Measurements from ENCODE around the gene PKNOX2. TPM values are rescaled to one million over a fixed set of nuclear protein-coding genes. Genes with fewer than 3 reads are reported as not detected.

PKNOX2 gene
- total RNA-seq, 1 donor from 2014 or later = 41.8 TPM

DNA sequence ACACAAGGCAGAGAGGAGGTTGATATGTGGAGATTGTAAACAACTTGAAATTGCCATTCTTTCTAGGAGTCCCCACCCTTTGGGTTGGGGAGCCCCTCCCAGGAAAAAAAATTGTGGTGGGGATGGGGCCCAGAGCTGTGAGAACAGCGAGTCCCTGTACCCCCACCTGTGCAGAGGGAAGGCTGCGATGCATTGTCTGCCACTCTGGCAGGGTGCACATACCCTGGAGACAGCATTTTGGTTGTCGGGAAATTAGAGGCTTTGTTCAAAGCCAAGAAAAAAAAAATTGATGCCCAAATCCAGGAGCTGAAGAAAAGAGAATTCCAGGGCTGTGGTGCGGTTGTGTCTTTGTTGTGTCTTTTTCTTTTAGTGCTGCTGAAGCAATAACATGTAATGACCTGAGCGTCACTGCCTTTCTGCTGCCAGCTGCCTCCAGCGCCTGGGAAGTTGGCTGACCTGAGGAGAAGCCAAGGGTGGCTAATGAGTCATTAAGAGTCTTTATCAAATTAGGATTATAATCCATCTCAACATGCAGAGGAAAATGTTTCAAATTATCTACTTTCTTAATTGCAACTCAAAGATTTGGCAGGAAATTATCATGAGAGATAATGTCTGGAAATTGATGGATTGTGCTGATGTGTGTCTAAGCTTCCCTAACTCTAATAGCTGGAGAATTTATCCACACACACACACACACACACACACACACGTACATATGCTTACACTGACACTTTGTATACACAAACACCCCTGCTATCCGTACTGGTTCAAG lies 8.0 kb upstream of the PKNOX2 start:
- H3K9me3 Mint-ChIP-seq (ENCODE audit: unreplicated experiment) = no peaks in the 10 kb centered on the region
- no peak overlapping the region for H3K4me3 Mint-ChIP-seq (ENCODE audit: unreplicated experiment)
- H3K4me1 Mint-ChIP-seq (ENCODE audit: unreplicated experiment) = peaks cover 4% of the 10 kb centered on the region
- DNase-seq (ENCODE audit: low spot score) = no peak
- TF ChIP-seq, protein P1, sequence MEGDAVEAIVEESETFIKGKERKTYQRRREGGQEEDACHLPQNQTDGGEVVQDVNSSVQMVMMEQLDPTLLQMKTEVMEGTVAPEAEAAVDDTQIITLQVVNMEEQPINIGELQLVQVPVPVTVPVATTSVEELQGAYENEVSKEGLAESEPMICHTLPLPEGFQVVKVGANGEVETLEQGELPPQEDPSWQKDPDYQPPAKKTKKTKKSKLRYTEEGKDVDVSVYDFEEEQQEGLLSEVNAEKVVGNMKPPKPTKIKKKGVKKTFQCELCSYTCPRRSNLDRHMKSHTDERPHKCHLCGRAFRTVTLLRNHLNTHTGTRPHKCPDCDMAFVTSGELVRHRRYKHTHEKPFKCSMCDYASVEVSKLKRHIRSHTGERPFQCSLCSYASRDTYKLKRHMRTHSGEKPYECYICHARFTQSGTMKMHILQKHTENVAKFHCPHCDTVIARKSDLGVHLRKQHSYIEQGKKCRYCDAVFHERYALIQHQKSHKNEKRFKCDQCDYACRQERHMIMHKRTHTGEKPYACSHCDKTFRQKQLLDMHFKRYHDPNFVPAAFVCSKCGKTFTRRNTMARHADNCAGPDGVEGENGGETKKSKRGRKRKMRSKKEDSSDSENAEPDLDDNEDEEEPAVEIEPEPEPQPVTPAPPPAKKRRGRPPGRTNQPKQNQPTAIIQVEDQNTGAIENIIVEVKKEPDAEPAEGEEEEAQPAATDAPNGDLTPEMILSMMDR (IDR thresholded peaks at IDR 0.05; ENCODE audit: unreplicated experiment) = no peak
- H3K27me3 Mint-ChIP-seq (ENCODE audit: unreplicated experiment) = peaks cover 15% of the 10 kb centered on the region
- H3K36me3 Mint-ChIP-seq (ENCODE audit: low read depth, unreplicated experiment) = no peaks in the 10 kb centered on the region
- H3K27ac Mint-ChIP-seq (ENCODE audit: unreplicated experiment) = no peak overlapping the region

DNA sequence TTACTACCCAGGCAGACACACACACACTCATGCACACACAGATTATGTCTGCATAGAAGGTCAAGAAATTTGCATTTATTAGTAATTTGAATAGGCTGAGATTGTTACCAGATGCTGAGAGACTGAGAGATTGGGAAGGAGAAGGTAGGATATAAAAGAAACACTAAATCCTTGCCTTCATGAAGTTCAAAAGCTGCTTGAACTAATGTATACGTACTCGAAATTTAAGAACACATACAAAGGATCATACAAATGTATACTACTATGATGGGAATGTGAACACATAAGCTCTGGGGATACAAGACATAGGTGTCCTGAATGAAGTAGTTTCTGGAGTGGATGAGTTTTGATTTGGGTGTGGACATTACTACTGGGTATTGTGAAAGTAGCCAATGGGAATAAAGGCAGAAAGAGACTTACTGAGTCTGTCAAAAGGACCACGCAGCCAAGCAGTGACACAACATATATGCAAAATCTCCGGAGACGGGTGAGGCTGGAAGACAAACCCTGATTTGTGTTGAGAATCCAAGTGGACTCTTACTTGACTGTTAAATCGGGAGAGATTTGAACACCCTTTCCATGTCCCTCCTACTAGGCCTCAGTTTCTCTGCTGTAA lies 7.3 kb upstream of the PKNOX2 start:
- no peak for DNase-seq (ENCODE audit: low spot score)
- Mint-ChIP-seq H3K4me3 (ENCODE audit: unreplicated experiment) (no peak overlapping the region), H3K36me3 (ENCODE audit: low read depth, unreplicated experiment) (no peaks in the 10 kb centered on the region), H3K27me3 (ENCODE audit: unreplicated experiment) (peaks cover 14% of the 10 kb centered on the region), H3K4me1 (ENCODE audit: unreplicated experiment) (peaks cover 4% of the 10 kb centered on the region), H3K27ac (ENCODE audit: unreplicated experiment) (no peak overlapping the region), H3K9me3 (ENCODE audit: unreplicated experiment) (no peaks in the 10 kb centered on the region)
- TF ChIP-seq, protein P1 (IDR thresholded peaks at IDR 0.05; ENCODE audit: unreplicated experiment) = no peak

DNA sequence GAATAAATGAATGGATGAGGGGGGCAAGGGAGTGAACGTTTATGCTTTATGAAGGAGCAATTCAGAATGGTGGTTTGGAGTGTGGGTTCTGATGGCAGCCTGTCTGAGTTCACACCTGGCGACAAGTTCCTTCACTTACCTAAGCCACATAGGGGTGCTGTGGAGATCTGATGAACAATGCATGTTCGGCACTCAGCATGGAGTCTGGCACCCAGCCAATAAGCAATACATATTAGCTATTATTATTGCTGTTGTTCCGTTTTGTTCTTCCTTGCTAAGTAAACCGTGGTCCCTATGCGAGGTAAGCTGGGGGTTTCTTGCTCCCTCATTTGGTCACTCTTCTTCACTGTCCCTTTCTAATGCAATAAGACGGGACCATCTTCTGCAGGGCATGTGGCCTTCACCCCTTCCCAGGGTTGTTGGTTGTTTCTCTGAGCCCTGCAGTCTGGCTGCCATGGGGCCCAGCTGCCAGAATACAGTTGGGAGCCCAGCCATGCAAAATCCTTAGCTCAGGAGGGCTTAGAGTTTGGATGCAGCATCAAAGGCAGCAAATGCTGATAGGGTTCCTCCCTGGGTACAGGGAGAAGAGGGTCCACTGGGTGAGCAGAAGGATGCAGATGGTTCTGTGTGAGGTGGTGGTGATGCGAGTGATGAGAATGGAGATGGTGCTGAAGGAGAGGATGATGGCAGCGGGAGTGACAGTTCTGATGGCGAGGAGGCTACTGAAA lies 6.4 kb upstream of the PKNOX2 start:
- H3K4me1 Mint-ChIP-seq (ENCODE audit: unreplicated experiment) = peaks cover 8% of the 10 kb centered on the region

DNA sequence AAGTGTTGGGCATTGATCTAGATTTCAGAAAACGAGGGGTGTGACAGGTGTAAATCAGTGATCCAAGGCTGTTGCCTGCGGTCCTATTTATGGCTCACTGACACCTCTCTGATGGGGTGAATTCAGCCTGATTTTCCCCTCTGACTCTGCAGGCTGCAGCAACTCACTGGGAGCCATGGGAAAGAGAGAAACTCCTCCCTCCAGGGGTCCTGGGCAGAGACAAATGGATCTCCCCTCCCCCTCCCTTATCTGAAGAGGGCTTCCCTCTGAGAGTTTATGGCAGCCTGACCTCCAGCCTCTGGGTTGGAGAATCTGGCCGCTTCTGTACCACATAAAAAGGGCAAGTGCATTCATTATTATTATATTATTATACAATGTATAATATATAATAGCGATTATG lies 1.8 kb upstream of the PKNOX2 start:
- Mint-ChIP-seq H3K9me3 (ENCODE audit: unreplicated experiment) (no peaks in the 10 kb centered on the region), H3K4me3 (ENCODE audit: unreplicated experiment) (no peak overlapping the region), H3K27ac (ENCODE audit: unreplicated experiment) (no peak overlapping the region), H3K36me3 (ENCODE audit: low read depth, unreplicated experiment) (peaks cover 3% of the 10 kb centered on the region), H3K27me3 (ENCODE audit: unreplicated experiment) (peaks cover 19% of the 10 kb centered on the region), H3K4me1 (ENCODE audit: unreplicated experiment) (peaks cover 31% of the 10 kb centered on the region)
- no peak for DNase-seq (ENCODE audit: low spot score)
- TF ChIP-seq, protein P1 (IDR thresholded peaks at IDR 0.05; ENCODE audit: unreplicated experiment) = no peak

More for the DNA sequence above, 6.4 kb upstream of the PKNOX2 start:
- TF ChIP-seq, protein P1 (IDR thresholded peaks at IDR 0.05; ENCODE audit: unreplicated experiment) = no peak
- H3K27me3 Mint-ChIP-seq (ENCODE audit: unreplicated experiment) = peaks cover 12% of the 10 kb centered on the region
- no peak overlapping the region for H3K27ac Mint-ChIP-seq (ENCODE audit: unreplicated experiment)
- no peak overlapping the region for H3K4me3 Mint-ChIP-seq (ENCODE audit: unreplicated experiment)
- no peaks in the 10 kb centered on the region for H3K9me3 Mint-ChIP-seq (ENCODE audit: unreplicated experiment)
- DNase-seq (ENCODE audit: low spot score) = no peak
- H3K36me3 Mint-ChIP-seq (ENCODE audit: low read depth, unreplicated experiment) = no peaks in the 10 kb centered on the region

All from endothelial cell (in vitro differentiated cells).